ENCODE data around the gene MYO18B.

GRCh38 chr22:25869771-25870170 is 127.8 kb downstream of the MYO18B start:
- TF ChIP-seq POLR2A (IDR thresholded peaks at IDR 0.05), result no peak
- TF ChIP-seq CTCF (IDR thresholded peaks at IDR 0.05), result no peak

Data from right lobe of liver (tissue), 4 donors.